ENCODE measurements around the gene STAT3. TPM values are rescaled to one million over a fixed set of nuclear protein-coding genes. Genes with fewer than 3 reads are reported as not detected.
A peak's percentile ranks its signal among the peaks of the same experiment; 100 is the strongest.

STAT3 gene
- total and polyA plus RNA-seq, 9 of the 15 experiments (the other 6 are each of a cell fraction or from before 2014, with no cell fraction given) = 90.0 to 179 (median 114) TPM

GRCh38 chr17:42315402-42316156, 72.7 kb downstream of the STAT3 start (continued):
- TF ChIP-seq ETV6 (IDR thresholded peaks at IDR 0.05; ENCODE audit: borderline replicate concordance in 1 of 2, low read depth in 2 of 2, low read length in 1 of 2) (no peak), ETV6 (CRISPR knock-in tag; IDR thresholded peaks at IDR 0.05; ENCODE audit: borderline replicate concordance) (no peak), ZNF316 (IDR thresholded peaks at IDR 0.05) (no peak), CBX3 (IDR thresholded peaks at IDR 0.05; ENCODE audit: borderline replicate concordance in 1 of 2, low read length in 2 of 2) (no peak), TGIF2 (CRISPR knock-in tag; IDR thresholded peaks at IDR 0.05) (no peak), POLR2G (IDR thresholded peaks at IDR 0.05; ENCODE audit: low read depth, low read length) (peak; percentile 43; the same call in 1 of the 2 replicates), ZBTB8A (IDR thresholded peaks at IDR 0.05; ENCODE audit: partially characterized antibody) (no peak)
- TF ChIP-seq, protein P1, sequence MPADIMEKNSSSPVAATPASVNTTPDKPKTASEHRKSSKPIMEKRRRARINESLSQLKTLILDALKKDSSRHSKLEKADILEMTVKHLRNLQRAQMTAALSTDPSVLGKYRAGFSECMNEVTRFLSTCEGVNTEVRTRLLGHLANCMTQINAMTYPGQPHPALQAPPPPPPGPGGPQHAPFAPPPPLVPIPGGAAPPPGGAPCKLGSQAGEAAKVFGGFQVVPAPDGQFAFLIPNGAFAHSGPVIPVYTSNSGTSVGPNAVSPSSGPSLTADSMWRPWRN (IDR thresholded peaks at IDR 0.05; ENCODE audit: low read depth) = 0 out of 2 replicates have a peak, but pooled peaks have one; percentile 20
- TF ChIP-seq, protein P2, sequence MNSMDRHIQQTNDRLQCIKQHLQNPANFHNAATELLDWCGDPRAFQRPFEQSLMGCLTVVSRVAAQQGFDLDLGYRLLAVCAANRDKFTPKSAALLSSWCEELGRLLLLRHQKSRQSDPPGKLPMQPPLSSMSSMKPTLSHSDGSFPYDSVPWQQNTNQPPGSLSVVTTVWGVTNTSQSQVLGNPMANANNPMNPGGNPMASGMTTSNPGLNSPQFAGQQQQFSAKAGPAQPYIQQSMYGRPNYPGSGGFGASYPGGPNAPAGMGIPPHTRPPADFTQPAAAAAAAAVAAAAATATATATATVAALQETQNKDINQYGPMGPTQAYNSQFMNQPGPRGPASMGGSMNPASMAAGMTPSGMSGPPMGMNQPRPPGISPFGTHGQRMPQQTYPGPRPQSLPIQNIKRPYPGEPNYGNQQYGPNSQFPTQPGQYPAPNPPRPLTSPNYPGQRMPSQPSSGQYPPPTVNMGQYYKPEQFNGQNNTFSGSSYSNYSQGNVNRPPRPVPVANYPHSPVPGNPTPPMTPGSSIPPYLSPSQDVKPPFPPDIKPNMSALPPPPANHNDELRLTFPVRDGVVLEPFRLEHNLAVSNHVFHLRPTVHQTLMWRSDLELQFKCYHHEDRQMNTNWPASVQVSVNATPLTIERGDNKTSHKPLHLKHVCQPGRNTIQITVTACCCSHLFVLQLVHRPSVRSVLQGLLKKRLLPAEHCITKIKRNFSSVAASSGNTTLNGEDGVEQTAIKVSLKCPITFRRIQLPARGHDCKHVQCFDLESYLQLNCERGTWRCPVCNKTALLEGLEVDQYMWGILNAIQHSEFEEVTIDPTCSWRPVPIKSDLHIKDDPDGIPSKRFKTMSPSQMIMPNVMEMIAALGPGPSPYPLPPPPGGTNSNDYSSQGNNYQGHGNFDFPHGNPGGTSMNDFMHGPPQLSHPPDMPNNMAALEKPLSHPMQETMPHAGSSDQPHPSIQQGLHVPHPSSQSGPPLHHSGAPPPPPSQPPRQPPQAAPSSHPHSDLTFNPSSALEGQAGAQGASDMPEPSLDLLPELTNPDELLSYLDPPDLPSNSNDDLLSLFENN (IDR thresholded peaks at IDR 0.05; ENCODE audit: low read depth in 2 of 2, low read length in 2 of 2) = peak in 1 of 2 experiments; percentile 73; a peak in 2 of 4 replicates
- TF ChIP-seq, protein P3, sequence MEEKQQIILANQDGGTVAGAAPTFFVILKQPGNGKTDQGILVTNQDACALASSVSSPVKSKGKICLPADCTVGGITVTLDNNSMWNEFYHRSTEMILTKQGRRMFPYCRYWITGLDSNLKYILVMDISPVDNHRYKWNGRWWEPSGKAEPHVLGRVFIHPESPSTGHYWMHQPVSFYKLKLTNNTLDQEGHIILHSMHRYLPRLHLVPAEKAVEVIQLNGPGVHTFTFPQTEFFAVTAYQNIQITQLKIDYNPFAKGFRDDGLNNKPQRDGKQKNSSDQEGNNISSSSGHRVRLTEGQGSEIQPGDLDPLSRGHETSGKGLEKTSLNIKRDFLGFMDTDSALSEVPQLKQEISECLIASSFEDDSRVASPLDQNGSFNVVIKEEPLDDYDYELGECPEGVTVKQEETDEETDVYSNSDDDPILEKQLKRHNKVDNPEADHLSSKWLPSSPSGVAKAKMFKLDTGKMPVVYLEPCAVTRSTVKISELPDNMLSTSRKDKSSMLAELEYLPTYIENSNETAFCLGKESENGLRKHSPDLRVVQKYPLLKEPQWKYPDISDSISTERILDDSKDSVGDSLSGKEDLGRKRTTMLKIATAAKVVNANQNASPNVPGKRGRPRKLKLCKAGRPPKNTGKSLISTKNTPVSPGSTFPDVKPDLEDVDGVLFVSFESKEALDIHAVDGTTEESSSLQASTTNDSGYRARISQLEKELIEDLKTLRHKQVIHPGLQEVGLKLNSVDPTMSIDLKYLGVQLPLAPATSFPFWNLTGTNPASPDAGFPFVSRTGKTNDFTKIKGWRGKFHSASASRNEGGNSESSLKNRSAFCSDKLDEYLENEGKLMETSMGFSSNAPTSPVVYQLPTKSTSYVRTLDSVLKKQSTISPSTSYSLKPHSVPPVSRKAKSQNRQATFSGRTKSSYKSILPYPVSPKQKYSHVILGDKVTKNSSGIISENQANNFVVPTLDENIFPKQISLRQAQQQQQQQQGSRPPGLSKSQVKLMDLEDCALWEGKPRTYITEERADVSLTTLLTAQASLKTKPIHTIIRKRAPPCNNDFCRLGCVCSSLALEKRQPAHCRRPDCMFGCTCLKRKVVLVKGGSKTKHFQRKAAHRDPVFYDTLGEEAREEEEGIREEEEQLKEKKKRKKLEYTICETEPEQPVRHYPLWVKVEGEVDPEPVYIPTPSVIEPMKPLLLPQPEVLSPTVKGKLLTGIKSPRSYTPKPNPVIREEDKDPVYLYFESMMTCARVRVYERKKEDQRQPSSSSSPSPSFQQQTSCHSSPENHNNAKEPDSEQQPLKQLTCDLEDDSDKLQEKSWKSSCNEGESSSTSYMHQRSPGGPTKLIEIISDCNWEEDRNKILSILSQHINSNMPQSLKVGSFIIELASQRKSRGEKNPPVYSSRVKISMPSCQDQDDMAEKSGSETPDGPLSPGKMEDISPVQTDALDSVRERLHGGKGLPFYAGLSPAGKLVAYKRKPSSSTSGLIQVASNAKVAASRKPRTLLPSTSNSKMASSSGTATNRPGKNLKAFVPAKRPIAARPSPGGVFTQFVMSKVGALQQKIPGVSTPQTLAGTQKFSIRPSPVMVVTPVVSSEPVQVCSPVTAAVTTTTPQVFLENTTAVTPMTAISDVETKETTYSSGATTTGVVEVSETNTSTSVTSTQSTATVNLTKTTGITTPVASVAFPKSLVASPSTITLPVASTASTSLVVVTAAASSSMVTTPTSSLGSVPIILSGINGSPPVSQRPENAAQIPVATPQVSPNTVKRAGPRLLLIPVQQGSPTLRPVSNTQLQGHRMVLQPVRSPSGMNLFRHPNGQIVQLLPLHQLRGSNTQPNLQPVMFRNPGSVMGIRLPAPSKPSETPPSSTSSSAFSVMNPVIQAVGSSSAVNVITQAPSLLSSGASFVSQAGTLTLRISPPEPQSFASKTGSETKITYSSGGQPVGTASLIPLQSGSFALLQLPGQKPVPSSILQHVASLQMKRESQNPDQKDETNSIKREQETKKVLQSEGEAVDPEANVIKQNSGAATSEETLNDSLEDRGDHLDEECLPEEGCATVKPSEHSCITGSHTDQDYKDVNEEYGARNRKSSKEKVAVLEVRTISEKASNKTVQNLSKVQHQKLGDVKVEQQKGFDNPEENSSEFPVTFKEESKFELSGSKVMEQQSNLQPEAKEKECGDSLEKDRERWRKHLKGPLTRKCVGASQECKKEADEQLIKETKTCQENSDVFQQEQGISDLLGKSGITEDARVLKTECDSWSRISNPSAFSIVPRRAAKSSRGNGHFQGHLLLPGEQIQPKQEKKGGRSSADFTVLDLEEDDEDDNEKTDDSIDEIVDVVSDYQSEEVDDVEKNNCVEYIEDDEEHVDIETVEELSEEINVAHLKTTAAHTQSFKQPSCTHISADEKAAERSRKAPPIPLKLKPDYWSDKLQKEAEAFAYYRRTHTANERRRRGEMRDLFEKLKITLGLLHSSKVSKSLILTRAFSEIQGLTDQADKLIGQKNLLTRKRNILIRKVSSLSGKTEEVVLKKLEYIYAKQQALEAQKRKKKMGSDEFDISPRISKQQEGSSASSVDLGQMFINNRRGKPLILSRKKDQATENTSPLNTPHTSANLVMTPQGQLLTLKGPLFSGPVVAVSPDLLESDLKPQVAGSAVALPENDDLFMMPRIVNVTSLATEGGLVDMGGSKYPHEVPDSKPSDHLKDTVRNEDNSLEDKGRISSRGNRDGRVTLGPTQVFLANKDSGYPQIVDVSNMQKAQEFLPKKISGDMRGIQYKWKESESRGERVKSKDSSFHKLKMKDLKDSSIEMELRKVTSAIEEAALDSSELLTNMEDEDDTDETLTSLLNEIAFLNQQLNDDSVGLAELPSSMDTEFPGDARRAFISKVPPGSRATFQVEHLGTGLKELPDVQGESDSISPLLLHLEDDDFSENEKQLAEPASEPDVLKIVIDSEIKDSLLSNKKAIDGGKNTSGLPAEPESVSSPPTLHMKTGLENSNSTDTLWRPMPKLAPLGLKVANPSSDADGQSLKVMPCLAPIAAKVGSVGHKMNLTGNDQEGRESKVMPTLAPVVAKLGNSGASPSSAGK (IDR thresholded peaks at IDR 0.05) = peak; percentile 75
